IPS-18a (cell line): ENCODE measurements around the gene TMEM88.

Experiments
- H3K27ac ChIP-seq: one replicate; pipeline ENCODE4 v1.5.1; 2013; ENCODE audit warnings: low read length
- H3K27me3 ChIP-seq: one replicate; pipeline ENCODE4 v1.6.1; 2013; ENCODE audit warnings: mild to moderate bottlenecking, low read length; ENCODE audit not compliant: control insufficient read depth, insufficient read depth
- H3K36me3 ChIP-seq: one replicate; pipeline ENCODE4 v1.6.1; 2013; ENCODE audit warnings: low read depth, low read length; ENCODE audit not compliant: control insufficient read depth
- H3K4me1 ChIP-seq: one replicate; pipeline ENCODE4 v1.6.1; 2013; ENCODE audit warnings: low read depth, low read length; ENCODE audit not compliant: control insufficient read depth
- H3K4me3 ChIP-seq: one replicate; pipeline ENCODE4 v1.5.1; 2013; ENCODE audit warnings: low read length
- H3K9ac ChIP-seq: one replicate; pipeline ENCODE4 v1.6.1; 2013; ENCODE audit warnings: mild to moderate bottlenecking, low read length, moderate library complexity
- H3K9me3 ChIP-seq: one replicate; pipeline ENCODE4 v1.6.1; 2013; ENCODE audit warnings: low read depth, low read length; ENCODE audit not compliant: control insufficient read depth

The TMEM88 gene

DNA sequence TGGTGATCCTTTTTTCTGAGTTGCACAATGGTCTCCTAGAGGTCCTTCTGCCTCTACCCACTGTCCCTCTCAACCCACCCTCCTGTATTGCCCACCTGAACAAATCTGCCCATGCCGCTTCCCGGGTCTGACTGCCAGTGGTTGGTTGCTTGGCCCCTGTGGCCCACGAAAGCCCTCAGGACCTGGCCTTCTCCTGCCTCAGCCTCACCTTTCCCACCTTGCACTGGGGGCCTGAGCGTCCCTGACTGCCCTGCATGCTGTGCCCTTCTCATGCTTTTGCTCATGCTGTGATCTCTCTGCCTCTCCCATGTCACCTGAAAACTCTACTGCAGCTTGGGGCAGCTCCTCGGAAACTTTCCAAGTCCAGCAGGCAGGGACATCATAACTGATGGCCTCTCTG, 34.6 kb upstream of the TMEM88 start:
- H3K9me3 ChIP-seq: no peaks in the 10 kb centered on the region

DNA sequence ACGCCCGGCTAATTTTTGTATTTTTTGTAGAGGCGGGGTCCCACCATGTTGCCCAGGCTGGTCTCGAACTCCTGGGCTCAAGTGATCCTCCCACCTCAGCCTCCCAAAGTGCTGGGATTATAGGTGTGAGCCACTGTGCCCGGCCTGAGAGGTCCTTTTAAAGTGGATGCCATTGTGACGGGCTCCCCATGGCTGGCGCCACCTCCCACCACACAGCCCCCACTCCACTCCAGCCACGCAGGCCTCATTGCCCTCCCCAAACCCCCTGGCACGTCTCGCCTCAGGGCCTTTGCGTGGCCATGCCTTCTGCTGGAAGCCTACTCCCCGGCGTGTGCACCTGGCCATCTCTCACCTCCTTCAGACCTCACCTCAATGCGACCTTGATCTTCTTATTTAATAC, 32.7 kb upstream of the TMEM88 start:
- no peaks in the 10 kb centered on the region for H3K36me3 ChIP-seq
- no peaks in the 10 kb centered on the region for H3K9me3 ChIP-seq
- H3K9ac ChIP-seq: no peak overlapping the region
- peaks cover 20% of the 10 kb centered on the region for H3K27me3 ChIP-seq
- no peak overlapping the region for H3K27ac ChIP-seq
- H3K4me1 ChIP-seq: peaks cover 3% of the 10 kb centered on the region
- H3K4me3 ChIP-seq: no peak overlapping the region

More for the DNA sequence above, 34.6 kb upstream of the TMEM88 start:
- Histone ChIP-seq H3K9ac (no peak overlapping the region), H3K36me3 (no peaks in the 10 kb centered on the region), H3K4me3 (no peak overlapping the region), H3K4me1 (peaks cover 3% of the 10 kb centered on the region), H3K27ac (no peak overlapping the region), H3K27me3 (peaks cover 16% of the 10 kb centered on the region)

DNA sequence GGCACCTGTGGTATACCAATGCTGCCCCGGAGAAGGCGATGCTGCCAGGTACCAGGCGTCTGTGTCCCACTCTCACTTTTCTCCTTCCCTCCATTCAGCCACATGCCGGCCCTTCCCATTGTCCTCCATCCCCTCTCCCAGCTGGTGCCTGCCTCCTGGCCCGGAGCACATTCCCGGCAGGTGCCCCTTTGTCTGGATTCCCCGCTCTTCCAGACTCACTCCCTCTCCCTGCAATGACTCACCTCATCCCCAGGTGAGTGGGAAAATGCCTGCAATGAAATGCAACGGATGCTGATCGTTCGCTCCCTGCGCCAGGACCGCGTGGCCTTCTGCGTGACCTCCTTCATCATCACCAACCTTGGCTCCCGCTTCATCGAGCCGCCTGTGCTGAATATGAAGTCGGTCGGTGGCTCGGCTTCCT, 31.3 kb upstream of the TMEM88 start:
- Histone ChIP-seq H3K9me3 (no peaks in the 10 kb centered on the region), H3K4me1 (peaks cover 3% of the 10 kb centered on the region), H3K36me3 (no peaks in the 10 kb centered on the region), H3K4me3 (no peak overlapping the region), H3K27ac (no peak overlapping the region), H3K9ac (no peak overlapping the region), H3K27me3 (peaks cover 20% of the 10 kb centered on the region)

DNA sequence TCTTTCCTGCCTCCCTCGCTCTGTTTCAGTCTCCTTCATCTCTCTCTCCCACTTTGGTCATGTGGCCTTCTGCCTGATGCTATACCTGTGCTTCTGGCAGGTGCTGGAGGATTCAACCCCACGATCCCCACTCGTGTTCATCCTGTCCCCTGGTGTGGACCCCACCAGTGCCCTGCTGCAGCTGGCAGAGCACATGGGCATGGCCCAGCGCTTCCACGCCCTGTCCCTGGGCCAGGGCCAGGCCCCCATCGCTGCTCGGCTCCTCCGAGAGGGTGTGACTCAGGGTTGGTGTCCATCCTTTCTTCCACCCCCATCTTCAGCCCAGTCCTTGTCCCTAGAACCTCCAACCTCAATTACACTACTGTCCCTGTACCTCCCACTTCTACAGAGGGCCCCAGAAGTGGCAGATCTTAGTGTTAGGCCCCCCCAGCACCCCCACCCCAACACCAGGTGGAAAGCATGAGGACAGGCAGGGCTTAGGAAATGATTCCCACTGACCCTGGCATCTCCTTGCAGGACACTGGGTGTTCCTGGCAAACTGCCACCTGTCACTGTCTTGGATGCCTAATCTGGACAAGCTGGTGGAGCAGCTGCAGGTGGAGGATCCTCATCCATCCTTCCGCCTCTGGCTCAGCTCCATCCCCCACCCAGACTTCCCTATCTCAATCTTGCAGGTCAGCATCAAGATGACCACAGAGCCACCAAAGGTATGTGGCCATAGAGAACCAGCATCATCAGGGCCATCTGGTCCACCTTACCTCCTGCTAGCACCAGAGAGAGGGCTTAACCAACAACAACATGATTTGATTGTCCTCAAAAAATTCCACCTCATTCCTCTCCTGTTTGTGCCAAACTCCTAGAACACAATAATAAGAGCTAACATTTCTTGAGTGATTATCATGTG, 30.6 kb upstream of the TMEM88 start:
- peaks cover 20% of the 10 kb centered on the region for H3K27me3 ChIP-seq
- H3K4me3 ChIP-seq: no peak overlapping the region
- peaks cover 3% of the 10 kb centered on the region for H3K4me1 ChIP-seq

DNA sequence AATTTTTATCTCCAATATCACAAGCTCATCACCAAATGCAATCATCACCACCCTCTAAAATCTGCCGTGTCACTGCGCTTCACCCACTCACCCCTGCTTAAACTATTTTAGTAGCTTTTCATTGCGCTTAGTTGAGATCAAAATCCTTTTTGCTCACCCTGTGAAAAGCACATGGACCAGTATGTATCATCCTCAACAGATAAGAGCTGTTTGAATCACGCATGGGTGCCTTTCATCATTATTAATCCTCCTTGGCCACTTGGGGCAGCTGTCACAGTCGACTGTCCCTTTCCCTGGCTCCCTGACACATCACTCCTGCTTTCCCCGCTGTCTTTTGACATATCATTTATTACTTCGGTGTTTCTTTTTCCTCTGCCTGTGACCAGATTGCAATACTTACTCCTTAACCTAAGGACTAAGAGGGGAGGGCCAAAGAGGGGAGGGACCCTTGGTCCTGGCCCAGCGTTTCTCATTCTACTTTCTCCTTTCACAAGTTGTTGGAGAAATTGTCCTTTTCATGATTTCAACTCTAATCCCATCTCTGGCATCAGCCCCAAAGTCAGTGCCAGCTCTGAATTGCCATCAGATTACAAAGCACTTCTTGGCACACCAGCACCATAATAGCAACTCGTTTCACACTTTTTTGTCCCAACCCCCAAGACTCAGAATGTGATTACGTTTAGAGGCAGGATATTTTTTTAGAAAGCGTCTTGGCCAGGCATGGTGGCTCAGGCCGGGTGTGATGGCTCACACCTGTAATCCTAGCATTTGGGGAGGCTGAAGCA, 29.5 kb upstream of the TMEM88 start:
- Histone ChIP-seq H3K9ac (no peak overlapping the region), H3K4me3 (no peak overlapping the region), H3K36me3 (no peaks in the 10 kb centered on the region), H3K9me3 (no peaks in the 10 kb centered on the region), H3K27me3 (peaks cover 21% of the 10 kb centered on the region), H3K4me1 (peaks cover 3% of the 10 kb centered on the region), H3K27ac (no peak overlapping the region)

More for the DNA sequence above, 30.6 kb upstream of the TMEM88 start:
- Histone ChIP-seq H3K9ac (no peak overlapping the region), H3K9me3 (no peaks in the 10 kb centered on the region), H3K27ac (no peak overlapping the region), H3K36me3 (no peaks in the 10 kb centered on the region)

DNA sequence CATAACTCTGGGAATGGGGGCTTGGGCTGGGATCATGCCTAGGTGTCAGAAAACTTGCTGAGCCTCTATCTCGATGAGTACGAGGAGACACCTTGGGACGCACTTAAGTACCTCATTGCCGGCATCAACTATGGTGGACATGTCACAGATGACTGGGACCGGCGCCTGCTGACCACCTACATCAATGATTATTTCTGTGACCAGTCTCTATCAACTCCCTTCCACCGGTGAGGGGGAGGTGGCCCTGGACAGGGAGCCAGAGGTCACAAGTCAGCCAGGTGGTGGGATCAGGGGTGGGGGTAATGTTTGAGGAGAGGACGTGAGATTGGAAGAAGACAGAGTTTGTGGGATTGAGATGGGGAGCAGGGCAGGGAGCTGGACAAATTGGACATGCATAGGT, 24.2 kb upstream of the TMEM88 start:
- Histone ChIP-seq H3K27me3 (peaks cover 33% of the 10 kb centered on the region), H3K9me3 (no peaks in the 10 kb centered on the region), H3K27ac (no peak overlapping the region), H3K9ac (no peak overlapping the region), H3K36me3 (no peaks in the 10 kb centered on the region), H3K4me1 (peaks cover 6% of the 10 kb centered on the region), H3K4me3 (no peak overlapping the region)

DNA sequence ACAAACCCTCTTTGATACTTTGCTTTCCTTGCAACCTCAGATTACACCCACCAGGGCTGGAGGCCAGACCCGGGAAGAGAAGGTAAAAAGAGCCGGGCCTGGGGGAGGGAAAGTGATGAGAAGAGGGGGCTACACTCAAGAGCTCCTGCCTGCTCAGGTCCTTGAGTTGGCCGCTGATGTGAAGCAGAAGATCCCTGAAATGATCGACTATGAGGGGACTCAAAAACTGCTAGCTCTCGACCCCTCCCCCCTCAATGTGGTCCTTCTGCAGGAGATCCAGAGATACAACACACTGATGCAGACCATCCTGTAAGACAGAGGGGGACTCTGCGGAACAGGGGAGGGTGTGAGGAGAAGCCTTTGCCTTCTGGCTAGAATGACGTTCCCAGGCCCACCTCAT, 23.6 kb upstream of the TMEM88 start:
- no peak overlapping the region for H3K9ac ChIP-seq

DNA sequence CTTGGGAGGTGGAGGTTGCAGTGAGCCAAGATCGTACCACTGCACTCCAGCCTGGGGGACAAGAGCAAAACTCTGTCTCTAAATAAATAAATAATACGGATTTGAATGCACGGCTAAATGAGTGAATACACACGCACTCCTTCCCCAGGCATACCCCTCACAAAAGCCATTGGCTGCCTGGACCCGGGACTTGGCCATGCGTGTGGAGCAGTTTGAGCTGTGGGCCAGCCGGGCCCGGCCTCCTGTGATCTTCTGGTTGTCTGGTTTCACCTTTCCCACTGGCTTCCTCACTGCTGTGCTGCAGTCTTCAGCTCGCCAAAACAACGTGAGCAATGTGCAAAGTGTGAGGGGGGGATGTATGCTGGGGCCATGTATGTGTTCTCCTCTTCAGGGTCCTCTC, 22.4 kb upstream of the TMEM88 start:
- H3K9me3 ChIP-seq: no peaks in the 10 kb centered on the region
- H3K9ac ChIP-seq: no peak overlapping the region
- H3K4me1 ChIP-seq: peaks cover 11% of the 10 kb centered on the region
- H3K4me3 ChIP-seq: no peak overlapping the region
- H3K27me3 ChIP-seq: peaks cover 33% of the 10 kb centered on the region
- no peak overlapping the region for H3K27ac ChIP-seq
- H3K36me3 ChIP-seq: no peaks in the 10 kb centered on the region

More for the DNA sequence above, 23.6 kb upstream of the TMEM88 start:
- Histone ChIP-seq H3K27me3 (peaks cover 33% of the 10 kb centered on the region), H3K9me3 (no peaks in the 10 kb centered on the region), H3K4me3 (no peak overlapping the region), H3K27ac (no peak overlapping the region), H3K4me1 (peaks cover 6% of the 10 kb centered on the region), H3K36me3 (no peaks in the 10 kb centered on the region)

DNA sequence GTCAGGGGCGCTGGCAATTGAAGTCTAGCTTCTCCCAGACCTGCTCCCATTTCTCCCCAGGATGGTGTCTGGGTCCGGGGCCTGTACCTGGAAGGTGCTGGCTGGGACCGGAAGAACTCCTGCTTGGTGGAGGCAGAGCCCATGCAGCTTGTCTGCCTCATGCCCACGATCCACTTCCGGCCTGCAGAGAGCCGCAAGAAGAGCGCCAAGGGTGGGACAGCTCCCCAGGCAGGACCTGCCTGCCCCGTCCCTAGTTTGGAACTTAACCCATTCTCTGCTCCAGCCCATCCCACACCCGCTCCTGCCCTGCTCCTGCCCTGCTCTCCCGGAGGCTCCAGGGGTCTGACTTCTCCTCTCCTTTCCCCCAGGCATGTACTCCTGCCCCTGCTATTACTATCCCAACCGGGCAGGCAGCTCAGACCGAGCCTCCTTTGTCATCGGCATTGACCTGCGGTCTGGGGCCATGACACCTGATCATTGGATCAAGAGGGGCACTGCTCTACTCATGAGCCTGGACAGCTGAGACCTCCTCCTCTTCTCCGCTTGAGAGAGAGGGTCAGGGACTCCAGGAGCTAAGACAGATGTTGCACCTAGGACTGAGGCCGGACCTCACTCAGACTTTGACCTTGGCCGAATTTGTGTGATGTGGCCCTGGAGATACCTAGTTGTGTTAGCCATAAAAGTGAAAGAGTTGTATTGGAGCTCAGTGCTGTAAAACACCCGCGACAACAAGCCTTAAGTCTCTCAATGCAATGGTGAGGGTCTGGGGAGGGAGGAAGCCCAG, 21.7 kb upstream of the TMEM88 start:
- Histone ChIP-seq H3K4me1 (peaks cover 16% of the 10 kb centered on the region), H3K36me3 (no peaks in the 10 kb centered on the region), H3K27ac (no peak overlapping the region), H3K9ac (no peak overlapping the region), H3K27me3 (peaks cover 33% of the 10 kb centered on the region), H3K4me3 (peak overlapping the region; percentile 58), H3K9me3 (no peaks in the 10 kb centered on the region)

DNA sequence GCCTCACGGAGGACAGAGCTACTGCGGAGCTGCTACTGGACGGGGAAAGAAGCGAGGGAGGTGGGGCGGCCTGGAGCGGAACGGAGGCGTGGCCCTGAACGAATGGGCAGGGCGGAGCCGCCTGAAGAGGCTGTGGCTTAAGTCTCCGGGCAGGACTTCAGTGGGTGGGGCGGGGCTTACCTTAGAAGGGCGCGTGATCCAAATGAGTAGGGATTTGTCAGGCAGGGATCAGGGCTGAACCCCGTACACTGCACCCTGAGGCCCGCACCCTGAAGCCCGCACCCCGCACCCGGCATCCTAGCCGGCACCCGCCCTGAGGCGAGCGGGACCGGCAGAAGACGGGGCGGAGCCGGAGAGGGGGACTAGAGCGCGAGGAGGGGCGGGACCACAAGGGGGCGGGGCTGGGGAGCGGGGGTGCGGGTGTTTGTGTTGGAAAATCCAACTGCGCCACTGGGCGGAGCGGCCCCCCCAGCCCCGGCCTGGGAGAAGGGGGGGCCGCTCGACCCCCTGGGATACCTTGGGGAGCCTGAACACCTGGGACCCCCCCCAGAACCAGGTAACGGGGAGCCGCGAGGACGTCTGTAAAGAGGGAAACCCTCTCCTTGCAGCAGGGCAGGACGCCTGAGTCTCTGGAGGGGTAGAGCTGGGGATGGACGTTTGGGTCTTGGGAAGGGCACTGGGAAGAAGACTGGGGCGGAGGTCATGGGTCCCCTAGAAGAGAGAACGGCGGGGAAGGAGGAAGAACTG, 20.9 kb upstream of the TMEM88 start, which contains the start of gene KDM6B:
Gene KDM6B (plus strand): TSS at position 423 of the 747 bp plus-strand sequence. CDS start 11,338 bp downstream, outside the sequence.
- no peaks in the 10 kb centered on the region for H3K36me3 ChIP-seq
- peaks cover 38% of the 10 kb centered on the region for H3K27me3 ChIP-seq
- H3K27ac ChIP-seq: peak within 1 kb of the TSS; percentile 19
- no peaks in the 10 kb centered on the region for H3K9me3 ChIP-seq
- peaks cover 22% of the 10 kb centered on the region for H3K4me1 ChIP-seq
- peak within 1 kb of the TSS; percentile 58 for H3K4me3 ChIP-seq
- peak within 1 kb of the TSS; percentile 47 for H3K9ac ChIP-seq
